Measurements from ENCODE around the gene ATP2C2.
"Not testable (repeated sequence)": the region's sequence is repeated elsewhere in the genome, so short reads cannot be mapped to it uniquely, and the experiment has no call there.

Gene ATP2C2, protein sequence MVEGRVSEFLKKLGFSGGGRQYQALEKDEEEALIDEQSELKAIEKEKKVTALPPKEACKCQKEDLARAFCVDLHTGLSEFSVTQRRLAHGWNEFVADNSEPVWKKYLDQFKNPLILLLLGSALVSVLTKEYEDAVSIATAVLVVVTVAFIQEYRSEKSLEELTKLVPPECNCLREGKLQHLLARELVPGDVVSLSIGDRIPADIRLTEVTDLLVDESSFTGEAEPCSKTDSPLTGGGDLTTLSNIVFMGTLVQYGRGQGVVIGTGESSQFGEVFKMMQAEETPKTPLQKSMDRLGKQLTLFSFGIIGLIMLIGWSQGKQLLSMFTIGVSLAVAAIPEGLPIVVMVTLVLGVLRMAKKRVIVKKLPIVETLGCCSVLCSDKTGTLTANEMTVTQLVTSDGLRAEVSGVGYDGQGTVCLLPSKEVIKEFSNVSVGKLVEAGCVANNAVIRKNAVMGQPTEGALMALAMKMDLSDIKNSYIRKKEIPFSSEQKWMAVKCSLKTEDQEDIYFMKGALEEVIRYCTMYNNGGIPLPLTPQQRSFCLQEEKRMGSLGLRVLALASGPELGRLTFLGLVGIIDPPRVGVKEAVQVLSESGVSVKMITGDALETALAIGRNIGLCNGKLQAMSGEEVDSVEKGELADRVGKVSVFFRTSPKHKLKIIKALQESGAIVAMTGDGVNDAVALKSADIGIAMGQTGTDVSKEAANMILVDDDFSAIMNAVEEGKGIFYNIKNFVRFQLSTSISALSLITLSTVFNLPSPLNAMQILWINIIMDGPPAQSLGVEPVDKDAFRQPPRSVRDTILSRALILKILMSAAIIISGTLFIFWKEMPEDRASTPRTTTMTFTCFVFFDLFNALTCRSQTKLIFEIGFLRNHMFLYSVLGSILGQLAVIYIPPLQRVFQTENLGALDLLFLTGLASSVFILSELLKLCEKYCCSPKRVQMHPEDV

DNA sequence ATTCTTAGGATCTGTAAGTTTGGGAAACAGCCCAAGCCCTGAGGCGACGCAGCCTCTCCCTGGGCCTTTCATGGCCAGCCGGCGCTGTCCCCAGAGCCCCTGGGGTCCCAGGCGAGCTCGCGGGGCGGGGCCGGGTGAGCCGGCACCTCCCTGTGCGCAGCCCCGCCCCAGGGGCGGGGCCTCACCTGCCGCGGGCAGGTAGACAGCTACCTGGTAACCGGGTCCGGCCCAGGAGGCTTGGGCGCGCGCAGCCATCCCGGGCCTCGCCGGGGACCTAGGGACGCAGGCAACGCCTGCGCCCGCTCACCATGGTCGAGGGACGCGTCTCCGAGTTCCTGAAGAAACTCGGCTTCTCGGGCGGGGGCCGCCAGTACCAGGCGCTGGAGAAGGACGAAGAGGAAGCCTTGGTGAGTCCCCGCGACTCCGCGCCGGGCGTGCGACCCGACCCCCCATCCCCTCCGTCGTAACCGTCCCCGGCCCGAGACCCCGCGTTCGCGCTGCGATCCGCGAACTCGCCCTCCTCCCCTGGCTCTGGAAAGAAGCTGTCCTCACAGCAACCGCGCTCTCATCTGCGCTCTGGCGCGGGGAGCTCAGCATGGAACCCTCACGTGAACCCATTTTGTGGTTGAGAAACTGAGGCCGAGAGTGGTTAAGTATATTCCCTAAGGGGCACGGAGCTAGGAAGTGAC is at the start of gene ATP2C2:
ATP2C2 (plus strand) TSS at position 231 of the 689 bp plus-strand sequence; CDS start at position 309, 78 bp downstream.
- no peak for DNase-seq

DNA sequence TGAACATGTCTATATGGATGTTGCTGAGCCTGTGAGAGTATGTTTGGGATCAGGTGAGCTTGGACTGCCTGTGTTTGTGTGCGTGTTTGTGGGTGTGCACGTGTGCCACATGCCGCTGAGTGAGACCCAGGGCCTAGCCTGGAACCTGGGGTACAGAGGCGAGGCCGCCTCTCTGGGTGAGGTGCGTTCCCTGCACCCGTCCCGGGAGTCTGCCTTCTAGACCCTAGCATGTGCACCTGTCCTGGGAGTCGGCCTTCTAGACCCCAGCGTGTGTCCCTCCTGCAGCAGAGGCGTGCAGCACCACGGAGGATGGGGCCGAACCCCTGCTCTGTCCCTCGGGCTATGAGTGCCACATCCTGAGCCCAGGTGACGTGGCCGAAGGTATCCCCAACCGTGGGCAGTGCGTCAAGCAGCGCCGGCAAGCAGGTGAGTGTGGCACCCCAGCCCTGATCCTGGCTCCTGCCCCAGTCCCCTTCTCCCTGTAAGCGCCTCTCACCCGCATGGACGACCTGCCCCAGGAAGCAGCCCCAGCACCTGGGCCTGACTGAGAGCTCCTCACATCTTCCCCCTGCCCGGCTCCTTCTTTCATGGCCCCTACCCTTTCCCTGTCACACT is 49.1 kb upstream of the ATP2C2 start:
- DNase-seq, result no peak

DNA sequence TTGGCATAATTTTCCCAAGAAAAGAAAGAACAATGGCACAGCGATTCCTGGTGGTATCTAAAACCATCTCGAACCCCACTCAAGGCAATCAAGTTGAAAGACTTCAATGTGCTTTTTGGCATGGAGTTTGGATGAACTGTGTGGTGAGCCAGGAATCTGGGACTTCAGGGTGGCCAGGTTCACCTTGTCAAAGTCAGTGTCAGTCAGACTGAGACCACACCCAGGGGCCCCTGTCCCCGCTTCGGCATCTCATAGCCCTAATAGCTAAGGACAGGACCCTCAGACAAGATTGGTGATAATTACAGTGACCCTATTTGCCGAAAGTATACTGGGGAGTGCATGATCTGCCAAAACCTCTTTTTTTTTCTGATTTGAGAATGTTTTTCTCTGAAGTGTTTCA is 47.8 kb upstream of the ATP2C2 start:
- no peak for DNase-seq

DNA sequence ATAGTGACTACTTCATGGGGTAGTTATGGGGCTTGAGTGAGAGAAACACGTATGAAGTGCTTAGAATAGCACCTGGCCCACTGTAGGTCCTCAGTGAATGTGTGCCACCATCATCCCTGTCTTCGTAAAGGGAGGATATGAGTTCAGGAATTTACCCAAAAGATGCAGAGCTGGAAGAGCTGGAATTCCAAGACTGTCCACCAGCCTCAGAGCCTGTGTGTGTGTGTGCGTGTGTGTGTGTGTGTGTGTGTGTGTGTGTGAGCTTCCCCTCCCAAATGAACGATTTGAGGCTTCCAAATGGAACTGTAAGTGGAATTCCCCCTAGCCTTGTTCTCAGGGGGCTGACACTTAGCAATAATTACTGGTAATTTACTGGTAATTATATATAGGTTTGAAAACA is 46.4 kb upstream of the ATP2C2 start:
- no peak for DNase-seq

DNA sequence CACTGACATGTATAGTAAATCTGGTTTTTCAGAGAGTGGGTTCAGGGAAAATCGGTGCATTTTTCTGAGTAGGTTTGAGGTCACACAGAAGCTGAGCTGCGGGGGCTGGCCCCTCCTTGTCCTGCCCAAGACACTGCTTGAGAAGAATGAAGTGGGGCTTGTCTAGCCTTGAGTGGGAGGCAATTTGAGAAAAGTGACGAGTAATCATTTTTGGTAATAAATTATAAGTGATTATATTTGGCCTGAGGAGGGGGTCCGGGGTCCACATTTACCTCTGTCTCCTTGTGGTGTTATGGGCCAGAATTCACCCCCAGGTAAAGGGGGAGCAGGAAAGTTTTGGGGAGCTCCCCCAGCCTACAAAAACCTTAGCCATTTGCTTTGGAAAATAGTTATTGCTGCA is 45.6 kb upstream of the ATP2C2 start:
- DNase-seq, result no peak

DNA sequence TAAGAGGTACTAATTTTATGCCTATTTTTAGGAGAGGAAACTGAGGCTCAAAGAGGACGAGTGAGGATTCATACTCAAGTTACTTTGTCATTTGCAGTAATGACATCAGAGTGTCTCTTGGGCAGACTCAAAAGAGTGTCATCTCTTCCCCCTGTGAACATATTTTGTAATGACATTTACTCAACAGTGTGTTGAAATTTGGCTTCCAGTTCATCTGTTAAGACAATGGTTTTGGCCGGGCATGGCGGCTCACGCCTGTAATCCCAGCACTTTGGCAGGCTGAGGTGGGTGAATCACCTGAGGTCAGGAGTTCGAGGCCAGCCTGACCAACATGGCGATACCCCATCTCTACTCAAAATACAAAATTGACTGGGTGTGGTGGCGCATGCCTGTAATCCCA is 44.7 kb upstream of the ATP2C2 start:
- DNase-seq, result no peak

DNA sequence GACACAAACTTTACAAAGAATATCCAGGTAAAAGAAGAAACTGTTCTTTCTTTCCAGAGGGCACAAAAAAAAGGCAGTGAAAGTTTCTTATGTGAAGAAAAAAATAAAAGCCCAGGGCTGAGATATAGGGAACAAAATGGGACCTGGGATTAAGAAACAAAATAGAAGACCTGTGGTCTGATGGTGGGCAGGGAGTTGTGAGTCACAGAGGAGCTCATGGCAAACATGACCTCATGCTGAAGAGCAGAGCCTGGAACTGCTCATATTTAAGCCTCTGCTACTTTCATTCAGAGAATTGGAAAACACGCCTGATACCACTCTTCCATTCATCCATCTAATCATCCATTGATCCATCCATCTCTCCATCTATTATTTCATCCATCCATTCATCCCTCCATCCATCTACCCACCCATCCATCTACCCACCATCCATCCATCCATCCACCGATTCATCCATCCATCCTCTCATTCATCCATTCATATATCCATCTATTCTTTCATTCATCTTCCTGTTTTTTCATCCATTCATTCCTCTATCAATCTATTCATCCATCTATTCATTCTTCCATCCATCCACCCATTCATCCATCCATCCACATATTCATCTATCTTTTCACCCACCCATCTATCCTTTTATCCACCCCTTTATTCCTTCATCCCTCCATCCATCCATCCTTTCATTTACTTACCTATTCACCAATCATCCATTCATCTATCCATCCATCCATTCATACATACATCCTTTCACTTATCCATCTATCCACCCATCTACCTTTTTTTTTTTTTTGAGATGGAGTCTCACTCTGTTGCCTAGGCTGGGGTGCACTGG is 43.7 kb upstream of the ATP2C2 start:
- no peak for DNase-seq

DNA sequence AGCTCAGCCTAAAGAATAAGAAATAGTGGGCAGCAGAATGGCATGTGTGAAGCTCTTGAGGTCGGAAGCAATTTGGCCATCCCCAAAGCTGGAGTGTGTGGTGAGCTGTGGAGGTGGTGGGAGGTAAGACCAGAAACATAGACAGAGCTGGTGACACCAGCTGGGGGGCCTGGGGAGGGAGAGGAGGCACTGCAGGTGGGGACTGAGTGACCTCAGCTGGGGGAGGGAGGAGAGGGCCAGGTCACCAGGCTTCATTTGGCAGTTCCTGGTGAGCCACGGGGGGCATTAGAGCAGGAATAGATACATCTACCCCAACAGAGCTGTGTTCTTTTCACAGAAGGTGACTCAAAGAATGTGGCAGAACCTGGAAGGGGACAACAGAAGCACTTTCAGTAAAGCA is 41.8 kb upstream of the ATP2C2 start:
- DNase-seq, result no peak

DNA sequence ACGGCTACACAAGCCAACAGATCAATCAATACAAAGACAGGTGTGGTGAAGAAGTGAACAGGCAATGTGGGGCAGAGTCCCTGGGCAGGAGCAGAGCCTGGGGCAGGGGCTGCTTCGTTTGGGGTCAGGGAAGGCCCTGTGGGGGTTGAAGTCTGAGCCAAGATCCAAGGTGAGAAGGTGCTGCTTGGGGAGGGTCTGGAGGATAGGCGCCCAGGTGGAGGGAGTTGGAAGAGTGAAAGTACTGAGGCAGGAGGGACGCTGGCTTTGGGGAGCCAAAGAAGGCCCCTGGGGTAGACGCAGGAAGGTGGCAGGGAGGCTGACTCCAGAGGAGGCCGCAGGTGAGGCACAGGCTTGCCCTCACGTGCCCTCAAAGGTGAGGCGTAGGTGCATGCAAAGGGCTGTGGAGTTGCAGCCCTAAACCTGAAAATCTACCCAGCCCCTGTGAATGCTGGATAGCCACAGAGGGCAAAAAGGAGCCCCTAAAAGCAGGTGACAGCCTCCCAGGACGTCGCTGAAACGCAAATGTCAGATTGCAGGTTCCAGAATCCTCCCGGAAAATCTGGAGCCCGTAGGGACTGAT is 40.3 kb upstream of the ATP2C2 start:
- DNase-seq, result no peak

DNA sequence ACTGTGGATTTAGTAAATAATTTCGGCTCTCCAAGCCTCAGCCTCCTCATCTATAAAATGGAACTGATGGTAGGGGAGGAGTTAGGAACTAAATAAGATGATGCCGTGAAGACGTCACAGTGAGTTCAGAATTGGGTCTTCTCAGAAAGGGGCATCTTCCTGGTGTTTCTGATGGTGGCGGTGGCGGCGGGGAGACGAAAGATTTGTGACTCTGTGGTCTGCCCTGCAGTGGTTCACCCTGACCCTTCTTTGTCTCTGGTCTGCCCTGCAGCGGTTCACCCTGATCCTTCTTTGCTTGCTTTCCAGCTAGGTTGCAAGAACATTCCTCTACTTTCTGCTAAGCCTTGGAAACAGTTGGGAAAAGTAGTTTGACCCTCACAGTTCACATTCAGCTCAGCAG is 39.3 kb upstream of the ATP2C2 start:
- no peak for DNase-seq

DNA sequence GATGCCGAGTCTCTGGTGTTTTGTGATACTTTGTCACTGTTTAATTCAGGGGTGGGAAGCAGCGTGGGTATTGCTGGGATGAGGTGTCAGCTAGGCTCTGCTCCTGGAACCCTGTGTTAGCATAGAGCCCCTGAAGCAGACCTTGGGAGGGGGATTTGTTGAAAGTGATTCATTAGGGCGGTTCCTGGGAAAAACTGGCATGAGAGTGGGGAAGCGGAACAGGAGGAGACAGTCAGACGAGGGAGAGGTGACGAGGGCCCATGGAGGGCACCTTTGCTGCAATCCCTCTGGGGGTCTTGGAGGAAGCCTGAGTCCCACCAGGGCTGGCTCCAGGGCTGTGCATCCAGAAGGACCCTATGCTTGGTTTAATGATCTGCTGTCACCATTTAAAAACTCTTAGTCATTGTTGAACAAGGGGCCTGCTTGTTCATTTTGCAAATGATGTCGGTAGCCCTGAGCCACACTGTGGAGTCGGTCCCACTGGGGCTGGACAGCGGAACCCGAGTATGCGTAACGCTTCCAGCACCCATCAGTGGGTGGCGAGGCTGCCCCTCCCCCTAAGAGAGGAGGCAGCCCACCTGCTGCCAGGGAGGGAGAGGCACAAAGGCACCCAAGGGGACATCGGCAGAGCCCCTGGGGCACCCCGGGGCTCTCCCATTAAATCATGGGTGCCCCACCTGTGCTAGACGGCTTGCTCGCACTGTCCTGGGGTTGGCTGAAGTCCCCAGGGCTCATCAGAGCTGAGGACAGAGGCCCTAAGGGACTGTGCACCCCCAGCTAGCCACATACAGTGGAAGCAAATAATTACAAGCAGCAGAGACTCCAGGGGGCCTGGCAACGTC is 38.3 kb upstream of the ATP2C2 start:
- no peak for DNase-seq

DNA sequence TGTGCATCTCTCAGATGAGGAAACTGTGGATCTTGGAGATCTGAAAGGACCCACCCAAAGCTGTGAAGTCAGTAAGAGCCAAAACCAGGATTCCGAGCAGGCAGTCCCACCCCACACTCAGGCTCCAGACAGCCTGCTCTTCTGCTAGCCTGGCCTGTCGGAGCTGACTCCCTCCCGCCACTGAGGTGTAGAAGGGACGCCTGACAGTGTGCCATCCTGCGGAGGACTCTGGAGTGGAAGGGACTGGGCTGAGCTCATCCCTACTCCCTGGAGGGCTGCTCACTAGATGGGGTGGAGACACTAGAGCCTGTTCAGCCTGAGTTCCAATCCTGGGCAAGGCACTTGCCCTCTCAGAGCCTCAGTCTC is 37.7 kb upstream of the ATP2C2 start:
- no peak for DNase-seq

DNA sequence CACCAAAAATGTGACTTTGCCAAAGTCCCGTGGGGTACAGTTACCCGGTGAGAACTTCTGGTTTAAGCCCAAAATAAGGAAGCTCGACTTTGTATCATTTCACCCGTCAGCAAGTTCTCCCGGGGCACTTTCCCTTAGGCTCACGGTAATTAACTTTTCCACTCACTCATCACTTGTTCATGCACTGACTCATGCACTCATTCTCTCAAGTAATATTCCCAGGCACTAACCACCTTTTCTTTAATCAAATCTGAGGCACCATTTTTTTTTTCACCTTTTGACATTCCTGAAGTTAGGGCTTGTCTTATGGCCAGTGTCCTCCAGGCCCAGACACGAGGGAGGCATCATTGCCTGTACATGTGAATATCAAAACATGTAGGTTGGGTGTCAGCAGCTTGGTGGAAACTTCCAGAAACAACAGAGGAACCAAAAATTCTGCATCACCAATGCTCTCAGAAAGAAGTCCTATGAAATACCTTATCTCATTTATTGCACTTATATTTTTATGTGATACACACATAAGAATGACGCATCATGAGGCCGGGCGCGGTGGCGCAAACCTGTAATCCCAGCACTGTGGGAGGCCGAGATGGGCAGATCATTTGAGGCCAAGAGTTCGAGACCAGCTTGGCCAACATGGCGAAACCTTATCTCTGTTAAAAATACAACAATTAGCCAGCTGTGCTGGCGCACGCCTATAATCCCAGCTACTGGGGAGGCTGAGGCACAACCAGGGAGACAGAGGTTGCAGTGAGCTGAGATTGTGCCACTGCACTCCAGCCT is 36.1 kb upstream of the ATP2C2 start:
- DNase-seq, result no peak

DNA sequence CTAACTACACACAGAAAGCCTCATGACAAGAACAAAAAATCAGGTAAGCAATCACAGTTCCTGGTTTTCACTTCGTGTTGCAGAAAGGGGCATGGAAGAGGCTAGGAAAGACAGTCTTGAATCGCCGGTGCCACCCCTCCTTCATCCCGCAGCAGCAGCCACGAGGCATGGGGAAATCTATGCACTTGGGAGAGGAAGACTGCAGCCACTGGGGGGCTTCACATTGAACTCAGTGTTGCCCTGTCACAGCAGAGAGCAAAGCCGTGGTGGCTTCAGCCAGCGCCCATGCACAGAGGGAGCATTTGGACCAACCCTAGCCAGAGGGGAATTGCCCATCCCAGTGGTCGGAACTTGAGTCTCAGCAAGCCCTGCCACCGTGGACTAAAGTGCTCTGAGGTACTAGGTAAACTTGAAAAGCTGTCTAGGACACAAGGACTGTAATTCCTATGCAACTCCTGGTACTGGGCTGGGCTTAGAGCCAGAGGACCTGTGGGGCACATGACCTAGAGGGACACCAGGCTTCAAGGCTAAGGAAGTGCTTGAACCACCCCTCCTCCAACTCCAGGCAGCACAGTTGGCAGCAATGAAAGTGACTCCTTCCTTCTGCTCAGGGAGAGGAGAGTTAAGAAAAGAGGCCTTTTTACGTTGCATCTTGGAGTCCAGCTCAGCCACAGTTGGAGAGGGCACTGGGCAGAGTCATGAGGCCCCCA is 35.2 kb upstream of the ATP2C2 start:
- DNase-seq, result no peak

DNA sequence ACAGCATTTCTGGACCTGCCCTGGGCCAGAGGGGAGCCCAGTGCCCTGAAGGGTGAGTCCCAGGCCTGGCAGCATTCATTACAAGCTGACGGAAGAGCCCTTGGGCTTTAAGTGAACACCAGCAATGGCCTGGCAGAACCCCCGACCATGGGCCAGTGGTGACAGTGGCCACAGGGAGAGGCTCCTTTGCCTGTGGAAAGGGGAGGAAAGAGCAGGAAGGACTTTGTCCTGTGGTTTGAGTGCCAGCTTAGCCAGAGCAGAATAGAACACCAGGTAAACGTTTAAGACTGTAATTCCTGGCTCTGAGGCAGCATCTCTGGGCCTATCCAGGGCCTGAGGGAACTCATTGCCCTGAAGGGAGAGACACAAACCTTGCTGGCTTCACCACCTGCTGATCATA is 34.3 kb upstream of the ATP2C2 start:
- DNase-seq, result no peak

DNA sequence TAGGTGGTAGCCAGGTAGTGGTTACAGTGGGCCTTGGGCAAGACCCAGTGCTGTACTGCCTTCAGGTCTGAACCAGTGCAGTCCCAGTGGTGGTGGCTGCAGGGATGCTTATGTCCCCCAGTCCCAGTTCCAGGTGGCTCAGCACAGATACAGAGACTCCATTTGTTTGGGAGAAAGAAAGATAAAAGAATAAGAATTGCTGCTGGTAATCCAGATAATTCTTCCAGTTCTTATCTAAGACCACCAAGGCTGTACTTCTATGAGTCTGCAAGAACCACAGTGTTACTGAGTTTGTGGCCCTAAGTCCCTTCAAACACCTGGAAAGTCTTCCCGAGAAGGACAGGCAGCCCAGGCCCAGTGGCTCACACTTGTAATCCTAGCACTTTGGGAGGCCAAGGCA is 33.9 kb upstream of the ATP2C2 start:
- no peak for DNase-seq

DNA sequence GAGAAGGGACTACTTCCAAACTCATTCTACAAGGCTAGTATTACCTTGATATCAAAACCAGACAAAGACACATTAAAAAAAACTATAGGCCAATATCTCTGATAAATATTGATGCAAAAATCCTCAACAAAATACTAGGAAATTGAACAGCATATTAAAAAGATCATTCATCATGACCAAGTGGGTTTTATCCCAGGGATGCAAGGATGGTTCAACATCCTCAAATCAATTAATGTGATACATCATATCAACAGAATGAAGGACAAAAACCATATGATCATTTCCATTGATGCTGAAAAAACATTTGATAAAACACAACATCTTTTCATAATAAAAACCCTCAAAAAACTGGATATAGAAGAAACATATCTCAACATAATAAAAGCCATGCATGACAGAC is 31.1 kb upstream of the ATP2C2 start:
- DNase-seq, result not testable (repeated sequence)

DNA sequence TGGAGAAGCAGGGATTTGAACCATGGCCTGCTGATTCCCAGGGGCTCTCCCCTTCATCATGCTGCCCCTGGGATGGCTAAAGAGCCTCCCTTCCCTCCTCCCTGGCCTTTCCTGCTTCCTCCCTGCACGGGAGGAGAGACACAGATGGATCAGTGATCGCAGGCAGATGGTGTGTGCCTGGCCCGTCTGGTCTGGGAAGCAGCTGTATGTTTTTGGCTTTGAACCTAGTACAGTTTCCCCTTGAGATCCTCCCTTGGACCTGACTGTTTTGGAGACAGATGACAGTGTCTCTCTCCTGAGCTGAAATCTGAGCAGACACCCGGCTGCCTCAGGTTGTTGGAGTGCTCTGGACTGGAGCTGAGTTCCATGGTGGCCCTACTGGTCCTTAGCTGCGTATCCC is 29.0 kb upstream of the ATP2C2 start:
- DNase-seq, result no peak

DNA sequence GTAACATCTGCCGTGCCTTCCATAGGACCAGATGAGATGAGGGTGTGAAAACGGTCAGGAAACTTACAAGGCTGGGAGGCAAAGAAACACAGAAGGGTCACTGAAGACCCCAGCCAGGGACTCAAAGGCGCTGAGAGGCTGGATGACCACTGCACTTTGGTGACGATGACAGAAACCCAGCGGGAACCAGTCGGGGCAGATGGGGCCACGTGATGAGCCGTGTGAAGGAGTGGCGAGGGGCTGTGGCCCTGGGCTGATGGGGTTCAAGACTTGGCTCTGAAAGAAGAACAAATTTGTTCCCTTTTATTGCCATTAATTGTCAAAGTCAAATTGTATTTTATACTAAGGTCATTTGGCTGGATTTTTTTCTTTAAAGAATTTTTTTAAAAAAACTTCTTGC is 28.6 kb upstream of the ATP2C2 start:
- DNase-seq, result no peak

Data from CD4-positive, alpha-beta T cell treated with Interleukin-15 for 1 hour (primary cell).